Measurements from ENCODE around the gene USP7. TPM values are rescaled to one million over a fixed set of nuclear protein-coding genes. Genes with fewer than 3 reads are reported as not detected.

USP7 gene
- total RNA-seq, 1 experiment from 2014 or later: 228 TPM

DNA sequence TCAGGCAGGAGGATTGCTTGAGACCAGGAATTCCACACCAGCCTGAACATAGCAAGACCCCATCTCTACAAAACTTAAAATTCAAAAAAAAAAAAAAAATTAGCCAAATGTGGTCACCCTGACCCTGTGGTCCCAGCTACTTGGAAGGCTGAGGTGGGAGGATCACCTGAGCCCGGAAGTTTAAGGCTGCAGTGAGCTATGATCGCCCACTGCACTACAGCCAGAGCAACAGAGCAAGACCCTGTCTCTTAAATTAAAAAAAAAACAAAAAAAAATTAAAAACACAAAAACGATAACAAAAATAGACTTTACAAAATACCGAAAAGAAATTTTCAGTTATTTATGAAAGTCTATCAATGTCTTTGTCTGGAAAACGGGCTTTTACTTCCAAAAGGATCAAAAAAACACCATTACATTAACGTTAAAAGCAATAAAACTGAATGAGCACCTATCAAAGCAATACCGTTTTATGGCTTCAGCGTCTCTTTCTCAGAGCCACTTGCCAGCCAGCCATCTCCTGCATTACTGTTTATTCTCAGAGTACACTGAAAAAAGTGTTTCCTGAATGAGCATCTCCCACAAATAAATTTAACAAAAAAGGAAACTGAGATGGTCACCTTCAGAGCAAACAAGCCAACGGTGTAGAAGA lies 6.1 kb downstream of the USP7 start:
- ChIA-PET POLR2A (ENCODE audit: low non-redundant PET) (no interaction called here), CTCF (interaction anchor here (0.7 kb wide), 1 partner anchor 49 kb away, joined by 3 read pairs; no protein-coding TSS in a partner anchor)
- peaks cover 66% of the 10 kb centered on the region for H3K4me1 ChIP-seq (ENCODE audit: insufficient read depth, low read length, poor library complexity, severe bottlenecking)
- H3K36me3 ChIP-seq (ENCODE audit: insufficient read depth, low read length, poor library complexity, severe bottlenecking): no peaks in the 10 kb centered on the region
- no peak for DNase-seq (ENCODE audit: low spot score)
- no peak for TF ChIP-seq EZH2 (IDR thresholded peaks at IDR 0.05; ENCODE audit: borderline replicate concordance, low read depth, low read length, poor library complexity, severe bottlenecking)
- TF ChIP-seq, protein P1, sequence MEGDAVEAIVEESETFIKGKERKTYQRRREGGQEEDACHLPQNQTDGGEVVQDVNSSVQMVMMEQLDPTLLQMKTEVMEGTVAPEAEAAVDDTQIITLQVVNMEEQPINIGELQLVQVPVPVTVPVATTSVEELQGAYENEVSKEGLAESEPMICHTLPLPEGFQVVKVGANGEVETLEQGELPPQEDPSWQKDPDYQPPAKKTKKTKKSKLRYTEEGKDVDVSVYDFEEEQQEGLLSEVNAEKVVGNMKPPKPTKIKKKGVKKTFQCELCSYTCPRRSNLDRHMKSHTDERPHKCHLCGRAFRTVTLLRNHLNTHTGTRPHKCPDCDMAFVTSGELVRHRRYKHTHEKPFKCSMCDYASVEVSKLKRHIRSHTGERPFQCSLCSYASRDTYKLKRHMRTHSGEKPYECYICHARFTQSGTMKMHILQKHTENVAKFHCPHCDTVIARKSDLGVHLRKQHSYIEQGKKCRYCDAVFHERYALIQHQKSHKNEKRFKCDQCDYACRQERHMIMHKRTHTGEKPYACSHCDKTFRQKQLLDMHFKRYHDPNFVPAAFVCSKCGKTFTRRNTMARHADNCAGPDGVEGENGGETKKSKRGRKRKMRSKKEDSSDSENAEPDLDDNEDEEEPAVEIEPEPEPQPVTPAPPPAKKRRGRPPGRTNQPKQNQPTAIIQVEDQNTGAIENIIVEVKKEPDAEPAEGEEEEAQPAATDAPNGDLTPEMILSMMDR (conservative IDR thresholded peaks at IDR 0.05; ENCODE audit: low read depth, low read length): no peak
- intact Hi-C loops (cut with micrococcal nuclease; ENCODE audit: unreplicated experiment): no loop called here
- H3K9me3 ChIP-seq (ENCODE audit: low read depth, low read length, poor library complexity, severe bottlenecking): no peaks in the 10 kb centered on the region
- no peaks in the 10 kb centered on the region for H3K27me3 ChIP-seq (replicated peaks; ENCODE audit: insufficient read depth, low read depth, low read length, poor library complexity)
- no TSS peak for BruUV-seq (replicated peaks)
- H3K27ac ChIP-seq (ENCODE audit: low read depth, low read length, poor library complexity, severe bottlenecking): no peak overlapping the region
- no peak overlapping the region for H3K4me3 ChIP-seq (ENCODE audit: low read depth, low read length, poor library complexity, severe bottlenecking)

DNA sequence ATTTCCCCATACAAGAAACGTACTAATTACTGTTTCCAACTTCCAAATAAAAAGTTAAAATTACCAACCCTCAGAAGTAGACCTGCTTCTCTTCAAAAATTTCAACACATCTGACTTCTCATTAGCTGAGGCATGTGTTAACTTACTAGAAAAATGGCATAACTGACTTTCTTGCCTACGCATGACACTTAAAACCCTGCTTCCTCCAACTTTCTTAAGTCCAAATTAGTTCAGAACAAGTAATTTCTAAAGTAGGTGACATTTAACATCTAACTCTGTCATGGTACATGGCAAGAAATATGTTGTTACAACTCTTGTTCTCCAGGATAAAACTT lies 6.7 kb downstream of the USP7 start:
- intact Hi-C loops (cut with micrococcal nuclease; ENCODE audit: unreplicated experiment): no loop called here
- no peak for DNase-seq (ENCODE audit: low spot score)
- ChIA-PET CTCF (no interaction called here), POLR2A (ENCODE audit: low non-redundant PET) (no interaction called here)
- Histone ChIP-seq H3K4me1 (ENCODE audit: insufficient read depth, low read length, poor library complexity, severe bottlenecking) (peaks cover 67% of the 10 kb centered on the region), H3K4me3 (ENCODE audit: low read depth, low read length, poor library complexity, severe bottlenecking) (no peak overlapping the region), H3K27ac (ENCODE audit: low read depth, low read length, poor library complexity, severe bottlenecking) (no peak overlapping the region), H3K9me3 (ENCODE audit: low read depth, low read length, poor library complexity, severe bottlenecking) (no peaks in the 10 kb centered on the region), H3K27me3 (replicated peaks; ENCODE audit: insufficient read depth, low read depth, low read length, poor library complexity) (no peaks in the 10 kb centered on the region), H3K36me3 (ENCODE audit: insufficient read depth, low read length, poor library complexity, severe bottlenecking) (no peaks in the 10 kb centered on the region)
- TF ChIP-seq, protein P1 (conservative IDR thresholded peaks at IDR 0.05; ENCODE audit: low read depth, low read length): no peak
- TF ChIP-seq EZH2 (IDR thresholded peaks at IDR 0.05; ENCODE audit: borderline replicate concordance, low read depth, low read length, poor library complexity, severe bottlenecking): no peak
- BruUV-seq (replicated peaks): no TSS peak

DNA sequence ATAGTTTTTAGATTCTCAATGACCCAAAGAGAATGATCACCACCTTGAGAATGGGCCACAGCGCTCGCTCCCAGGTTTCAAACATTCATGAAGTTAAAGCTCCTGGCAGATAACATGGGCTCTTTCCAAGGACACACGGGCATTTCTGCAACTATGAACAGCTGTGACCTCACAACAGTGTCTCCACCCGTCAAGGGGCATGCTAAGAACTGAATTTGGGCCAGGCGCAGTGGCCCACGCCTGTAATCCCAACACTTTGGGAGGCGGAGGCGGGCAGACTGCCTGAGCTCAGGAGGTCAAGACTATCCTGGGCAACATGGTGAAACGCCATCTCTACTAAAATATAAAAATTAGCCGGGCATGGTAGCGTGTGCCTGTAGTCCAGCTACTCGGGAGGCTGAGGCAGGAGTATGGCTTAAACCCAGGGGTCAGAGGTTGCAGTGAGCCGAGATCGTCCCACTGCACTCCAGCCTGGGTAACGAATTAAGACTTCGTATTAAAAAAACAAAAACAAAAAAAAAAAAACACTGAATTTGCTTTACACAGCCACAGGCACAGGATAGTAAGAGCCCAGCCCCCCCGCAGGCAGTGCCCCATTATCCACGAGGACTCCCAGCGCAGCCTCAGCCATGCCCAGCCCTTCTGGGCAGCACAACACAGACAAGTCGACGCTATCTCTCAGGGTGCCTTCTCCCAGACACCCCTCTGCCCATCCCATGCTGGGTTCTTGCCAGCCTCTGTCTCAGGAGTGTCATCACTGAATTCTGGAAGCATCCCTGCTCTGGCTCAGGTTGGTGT lies 7.2 kb downstream of the USP7 start:
- intact Hi-C loops (cut with micrococcal nuclease; ENCODE audit: unreplicated experiment): no loop called here
- Histone ChIP-seq H3K4me1 (ENCODE audit: insufficient read depth, low read length, poor library complexity, severe bottlenecking) (peaks cover 72% of the 10 kb centered on the region), H3K9me3 (ENCODE audit: low read depth, low read length, poor library complexity, severe bottlenecking) (no peaks in the 10 kb centered on the region), H3K36me3 (ENCODE audit: insufficient read depth, low read length, poor library complexity, severe bottlenecking) (no peaks in the 10 kb centered on the region), H3K4me3 (ENCODE audit: low read depth, low read length, poor library complexity, severe bottlenecking) (no peak overlapping the region), H3K27me3 (replicated peaks; ENCODE audit: insufficient read depth, low read depth, low read length, poor library complexity) (no peaks in the 10 kb centered on the region), H3K27ac (ENCODE audit: low read depth, low read length, poor library complexity, severe bottlenecking) (no peak overlapping the region)
- no peak for TF ChIP-seq EZH2 (IDR thresholded peaks at IDR 0.05; ENCODE audit: borderline replicate concordance, low read depth, low read length, poor library complexity, severe bottlenecking)
- TF ChIP-seq, protein P1 (conservative IDR thresholded peaks at IDR 0.05; ENCODE audit: low read depth, low read length): no peak
- BruUV-seq (replicated peaks): no TSS peak
- no peak for DNase-seq (ENCODE audit: low spot score)
- CTCF ChIA-PET: no interaction called here
- POLR2A ChIA-PET (ENCODE audit: low non-redundant PET): interaction anchor here (0.7 kb wide), 1 partner anchor 20 kb away, joined by 4 read pairs; no protein-coding TSS in a partner anchor
